ENCODE measurements around the gene RPL37.
A peak's percentile ranks its signal among the peaks of the same experiment; 100 is the strongest.
"Not testable (repeated sequence)": the region's sequence is repeated elsewhere in the genome, so short reads cannot be mapped to it uniquely, and the experiment has no call there.

The RPL37 gene

DNA sequence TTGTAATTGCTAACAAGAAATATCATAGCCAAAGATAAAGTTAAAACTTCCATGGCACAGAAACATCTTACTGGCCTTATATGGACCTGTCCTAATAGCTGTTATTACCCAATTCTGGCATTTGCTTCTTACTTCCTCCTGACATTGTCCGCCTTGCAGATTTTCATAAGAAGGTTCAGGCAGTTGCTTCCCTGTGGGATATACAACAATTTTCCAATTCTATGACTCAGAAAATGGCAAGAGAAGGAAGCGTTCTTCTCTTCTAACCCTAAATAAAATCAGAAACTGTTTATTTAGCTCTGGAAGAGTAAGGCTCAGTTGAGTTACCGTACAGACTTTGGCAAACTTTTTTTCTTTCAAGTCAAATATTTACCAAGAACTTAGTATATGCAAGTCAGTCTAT lies 38.5 kb downstream of the RPL37 start:
- DNase-seq (ENCODE audit: low spot score): peak; percentile 38

DNA sequence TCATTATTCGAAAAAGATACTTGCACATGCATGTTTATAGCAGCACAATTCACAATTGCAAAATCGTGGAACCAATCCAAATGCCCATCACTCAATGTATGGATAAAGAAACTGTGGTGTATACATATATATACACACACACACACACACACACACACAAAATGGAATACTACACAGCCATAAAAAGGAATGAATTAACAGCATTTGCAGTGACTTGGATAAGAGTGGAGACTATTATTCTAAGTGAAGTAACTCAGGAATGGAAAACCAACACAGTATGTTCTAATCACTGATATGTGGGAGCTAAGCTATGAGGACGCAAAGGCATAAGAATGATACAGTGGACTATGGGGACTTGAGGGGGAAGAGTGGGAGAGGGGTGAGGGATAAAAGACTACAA lies 40.1 kb downstream of the RPL37 start:
- DNase-seq (ENCODE audit: low spot score): not testable (repeated sequence)

DNA sequence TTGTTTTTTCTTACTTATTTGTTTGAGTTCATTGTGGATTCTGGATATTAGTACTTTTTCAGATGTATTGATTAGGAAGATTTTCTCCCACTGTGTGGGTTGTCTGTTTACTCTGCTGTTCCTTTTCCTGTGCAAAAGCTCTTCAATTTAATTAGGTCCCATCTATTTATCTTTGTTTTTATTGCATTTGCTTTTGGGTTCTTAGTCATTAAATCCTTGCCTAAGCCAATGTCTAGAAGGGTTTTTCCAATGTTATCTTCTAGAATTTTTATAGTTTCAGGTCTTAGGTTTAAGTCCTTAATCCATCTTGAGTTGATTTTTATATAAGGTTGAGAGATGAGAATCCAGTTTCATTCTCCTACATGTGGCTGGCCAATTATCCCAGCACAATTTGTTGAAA lies 40.7 kb downstream of the RPL37 start:
- not testable (repeated sequence) for DNase-seq (ENCODE audit: low spot score)

DNA sequence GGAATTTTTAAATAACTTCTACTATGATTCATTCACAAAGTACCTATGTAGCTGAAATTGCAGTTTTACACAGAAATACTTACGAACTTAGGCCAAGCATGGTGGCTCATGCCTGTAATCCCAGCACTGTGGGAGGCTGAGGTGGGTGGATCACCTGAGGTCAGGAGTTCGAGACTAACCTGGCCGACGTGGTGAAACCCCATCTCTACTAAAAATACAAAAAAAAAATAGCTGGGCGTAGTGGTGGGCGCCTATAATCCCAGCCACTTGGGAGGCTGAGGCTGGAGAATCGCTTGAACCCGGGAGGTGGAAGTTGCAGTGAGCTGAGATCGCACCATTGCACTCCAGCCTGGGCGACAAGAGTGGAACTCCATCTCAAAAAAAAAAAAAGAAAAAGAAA lies 42.3 kb downstream of the RPL37 start:
- DNase-seq (ENCODE audit: low spot score): not testable (repeated sequence)

DNA sequence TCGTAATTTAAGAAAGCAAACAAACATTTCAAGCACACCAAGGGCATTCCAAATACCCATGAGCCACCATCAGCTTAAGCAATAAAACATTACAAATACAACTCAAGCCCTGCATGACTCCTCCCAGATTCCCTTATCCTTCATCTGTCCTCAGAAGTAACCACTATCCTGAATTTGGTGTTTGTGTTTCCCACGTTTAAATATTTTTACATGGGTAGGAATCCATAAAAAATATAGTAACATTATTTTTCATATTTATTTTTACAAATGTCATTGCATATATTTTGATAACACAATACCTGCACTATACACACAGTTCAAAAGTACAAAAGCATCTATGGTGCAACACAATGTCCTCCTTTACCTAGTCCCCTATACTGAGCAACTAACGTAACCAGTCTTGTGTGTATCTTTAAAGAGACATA lies 43.3 kb downstream of the RPL37 start:
- no peak for DNase-seq (ENCODE audit: low spot score)

DNA sequence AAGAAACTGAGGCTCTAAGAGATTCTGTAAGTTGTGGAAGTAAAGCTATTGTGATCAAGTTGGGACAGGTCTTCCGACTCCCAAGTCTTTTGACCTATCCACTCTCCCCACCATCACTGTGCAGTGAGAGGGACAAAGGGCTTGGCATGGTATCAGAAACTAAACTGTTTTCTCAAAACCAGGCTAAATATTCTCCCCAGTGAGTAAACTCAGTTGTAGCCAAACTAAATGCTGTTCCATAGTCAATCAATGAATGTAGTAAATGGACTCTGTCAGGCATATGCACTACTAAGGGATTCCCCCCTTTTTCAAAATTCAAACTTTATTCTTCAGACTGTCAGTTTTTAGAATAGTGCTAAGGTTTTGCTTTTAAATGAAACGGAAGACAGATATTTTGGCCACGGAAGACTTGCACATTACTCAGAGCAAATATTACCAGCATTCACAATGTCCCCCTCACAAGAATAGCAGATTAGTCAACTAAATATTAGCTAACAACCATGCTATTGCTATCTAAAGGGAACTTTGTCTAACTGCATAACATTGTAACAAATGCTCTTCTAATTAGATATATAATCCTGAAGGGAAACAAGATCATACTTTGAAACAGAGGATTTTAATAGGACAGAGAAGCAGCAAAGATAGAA lies 44.0 kb downstream of the RPL37 start:
- no peak for DNase-seq (ENCODE audit: low spot score)

DNA sequence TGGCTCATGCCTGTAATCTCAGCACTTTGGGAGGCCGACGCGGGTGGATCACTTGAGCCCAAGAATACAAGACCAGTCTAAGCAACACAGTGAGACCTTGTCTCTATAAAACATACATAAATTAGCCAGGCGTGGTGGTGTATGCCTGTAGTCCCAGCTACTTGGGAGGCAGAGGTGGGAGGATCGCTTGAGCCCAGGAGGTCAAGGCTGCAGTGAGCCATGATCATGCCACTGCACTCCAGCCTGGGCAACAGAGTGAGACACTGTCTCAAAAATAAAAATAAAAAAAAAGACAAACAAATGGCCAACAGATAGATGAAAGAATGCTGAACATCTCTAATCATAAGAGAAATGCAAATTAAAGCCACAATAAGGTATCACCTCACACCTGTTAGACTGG lies 46.1 kb downstream of the RPL37 start:
- not testable (repeated sequence) for DNase-seq (ENCODE audit: low spot score)

DNA sequence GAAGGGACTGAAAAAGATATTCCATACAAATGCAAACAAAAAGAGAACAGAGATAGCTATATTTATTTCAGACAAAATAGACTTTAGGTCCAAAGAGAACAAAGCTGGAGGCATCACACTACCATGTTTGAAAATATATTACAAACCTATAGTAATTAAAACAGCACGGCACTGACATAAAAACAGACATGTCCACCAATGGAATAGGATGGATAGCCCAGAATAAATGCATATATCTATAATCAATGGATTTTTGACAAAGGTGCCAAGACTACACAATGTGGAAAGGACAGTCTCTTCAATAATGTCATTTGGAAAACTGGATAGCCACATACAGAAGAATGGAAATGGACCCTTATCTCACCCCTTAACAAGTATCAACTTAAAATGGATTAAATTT lies 47.0 kb downstream of the RPL37 start:
- no peak for DNase-seq (ENCODE audit: low spot score)

DNA sequence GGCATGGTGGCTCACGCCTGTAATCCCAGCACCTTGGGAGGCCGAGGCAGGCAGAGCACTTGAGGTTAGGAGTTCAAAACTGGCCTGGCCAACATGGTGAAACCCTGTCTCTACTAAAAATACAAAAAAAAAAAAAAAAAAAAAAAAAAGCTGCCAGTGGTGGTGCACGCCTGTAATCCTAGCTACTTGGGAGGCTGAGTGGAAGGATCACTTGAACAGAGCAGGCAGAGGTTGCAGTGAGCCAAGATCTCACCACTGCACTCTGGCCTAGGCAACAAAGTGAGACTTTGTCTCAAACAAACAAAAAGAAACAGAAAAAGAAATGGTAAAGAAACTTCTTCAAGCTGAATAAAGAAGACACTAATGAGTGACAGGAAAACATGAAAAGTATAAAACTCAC lies 48.4 kb downstream of the RPL37 start:
- DNase-seq (ENCODE audit: low spot score): not testable (repeated sequence)

DNA sequence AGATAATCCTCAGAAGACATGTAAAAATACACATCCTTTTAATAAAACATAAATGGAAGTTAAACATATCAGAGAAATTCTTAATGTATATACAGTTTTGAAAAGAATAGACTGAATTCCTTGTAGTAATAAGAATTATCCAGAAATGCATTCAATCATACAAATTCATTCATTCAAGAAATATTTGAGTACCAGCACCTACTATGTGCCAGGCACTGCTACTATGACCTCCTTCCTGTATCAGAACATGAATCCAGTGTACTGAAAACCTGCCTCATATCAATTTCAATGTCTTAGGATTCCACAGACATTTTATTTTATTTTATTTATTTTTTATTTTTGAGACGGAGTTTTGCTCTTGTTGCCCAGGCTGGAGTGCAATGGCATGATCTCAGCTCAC lies 50.1 kb downstream of the RPL37 start:
- DNase-seq (ENCODE audit: low spot score): no peak

DNA sequence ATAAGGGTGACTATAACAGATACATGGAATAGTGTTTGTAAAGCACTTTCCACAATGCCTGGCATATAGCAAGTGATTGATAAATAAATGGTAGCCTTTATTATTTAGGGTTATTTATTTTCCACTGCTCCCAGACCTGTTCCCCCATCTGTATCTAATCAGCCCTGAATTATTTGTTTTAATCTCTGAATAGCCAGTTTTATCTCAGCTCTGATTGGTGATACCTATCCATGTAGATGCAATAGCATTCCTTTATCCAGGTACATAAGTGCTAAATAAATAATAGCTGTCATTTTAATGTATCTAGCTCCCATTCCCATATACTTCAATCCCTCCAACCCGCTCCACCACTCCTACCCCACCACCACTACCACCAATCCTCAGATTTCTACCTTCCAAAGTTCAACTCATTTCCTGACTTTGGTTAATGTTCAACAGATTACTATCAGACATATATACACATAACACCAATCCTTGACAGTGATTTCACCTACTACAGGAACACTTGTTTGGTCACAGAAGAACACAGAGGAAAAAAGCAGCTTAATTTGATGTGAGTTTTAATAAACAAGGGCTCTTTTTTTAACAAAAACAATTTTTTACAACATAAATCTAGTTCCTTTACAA lies 50.9 kb downstream of the RPL37 start:
- DNase-seq (ENCODE audit: low spot score): no peak

DNA sequence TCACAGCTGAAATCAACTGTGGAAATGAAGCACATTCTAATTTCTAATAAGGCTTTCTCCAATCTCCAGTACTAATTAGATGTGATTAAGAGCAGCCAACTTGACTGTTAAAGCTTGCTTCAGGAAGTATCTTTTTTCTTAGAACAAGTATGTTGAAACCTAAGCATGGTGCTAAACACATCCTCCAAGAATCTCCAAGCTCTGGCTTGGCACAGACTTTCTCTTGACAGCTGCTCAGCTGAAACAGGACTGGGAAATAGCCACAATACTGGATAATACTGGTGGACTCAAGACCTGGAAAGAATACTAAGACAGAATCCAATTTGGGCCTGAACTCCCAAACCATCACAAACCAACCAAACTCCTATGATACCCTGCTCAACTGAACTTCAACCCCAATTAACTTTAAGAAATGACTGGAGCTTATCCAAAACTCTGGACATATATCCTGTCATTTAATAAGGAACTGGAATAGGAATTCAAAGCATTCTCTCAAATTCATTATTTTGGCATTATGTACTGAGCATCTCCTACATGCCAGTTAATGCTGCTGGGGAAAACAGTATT lies 53.1 kb downstream of the RPL37 start:
- peak; percentile 56 for DNase-seq (ENCODE audit: low spot score)

DNA sequence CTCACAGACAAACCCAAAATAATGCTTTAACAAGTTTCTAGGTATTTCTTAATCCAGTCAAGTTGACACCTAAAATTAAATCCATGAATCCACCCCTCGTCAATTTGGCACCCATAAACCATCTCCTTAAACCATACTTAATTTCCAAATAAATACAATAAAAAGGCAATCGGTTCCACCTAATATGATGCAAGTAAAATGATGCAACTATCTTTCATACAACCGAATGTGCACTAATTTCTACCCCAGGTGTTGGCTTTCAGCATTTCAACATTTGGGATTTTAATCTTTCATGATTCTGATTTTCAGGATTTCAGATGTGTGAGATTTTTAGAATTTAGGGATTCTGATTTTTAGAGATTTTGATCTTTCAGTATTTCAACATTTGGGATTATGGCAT lies 54.2 kb downstream of the RPL37 start:
- no peak for DNase-seq (ENCODE audit: low spot score)

DNA sequence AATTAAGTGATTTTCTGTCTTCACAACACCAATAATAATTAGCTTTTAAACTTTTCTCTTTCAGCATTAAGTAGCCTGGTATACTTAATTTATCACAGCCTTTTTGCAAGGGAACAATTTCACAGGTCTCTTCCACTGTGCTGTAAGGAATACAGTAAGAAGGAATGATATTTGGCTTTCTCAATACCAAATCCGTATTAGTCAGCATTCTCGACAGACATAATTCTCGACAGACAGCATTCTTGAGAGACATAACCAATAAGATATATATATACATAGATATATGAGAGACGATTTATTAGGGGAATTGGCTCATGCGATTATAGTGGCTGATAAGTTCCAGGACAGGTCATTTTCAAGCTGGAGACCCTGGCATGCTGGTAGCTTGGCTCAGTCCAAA lies 54.8 kb downstream of the RPL37 start:
- no peak for DNase-seq (ENCODE audit: low spot score)

DNA sequence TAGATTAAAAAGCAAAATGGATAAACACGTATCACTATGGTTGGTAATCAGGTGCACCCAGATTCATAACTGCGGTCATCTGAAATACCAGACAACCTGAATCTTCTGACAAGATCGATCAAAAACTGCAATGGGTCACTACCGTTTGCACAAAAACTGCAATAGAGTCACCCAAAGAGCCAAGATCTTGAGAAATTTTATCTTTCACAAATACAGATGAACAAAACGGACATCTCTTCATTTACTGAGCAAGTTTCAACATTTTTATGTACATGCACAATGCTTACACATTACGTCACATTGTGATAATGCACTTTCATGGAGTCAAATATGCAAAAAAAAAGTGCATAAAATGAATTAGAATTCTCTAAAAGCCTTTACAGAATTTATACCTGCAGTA lies 55.5 kb downstream of the RPL37 start:
- no peak for DNase-seq (ENCODE audit: low spot score)

DNA sequence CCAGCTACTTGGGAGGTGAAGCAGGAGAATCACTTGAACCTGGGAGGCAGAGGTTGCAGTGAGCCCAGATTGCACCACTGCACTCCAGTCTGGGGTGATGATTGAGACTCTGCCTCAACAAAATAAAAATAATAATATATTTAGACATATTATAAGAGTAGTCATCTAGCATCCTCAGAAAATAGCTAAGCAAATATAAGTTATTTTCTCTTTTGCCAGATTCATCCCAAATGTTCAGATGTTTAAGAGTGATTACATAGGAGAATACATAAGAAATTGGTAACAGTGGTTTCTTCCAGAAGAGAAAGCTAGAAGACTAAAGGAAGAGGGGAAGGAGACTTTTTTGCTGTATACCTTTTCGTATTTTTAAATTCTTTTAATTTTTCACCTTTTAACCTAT lies 56.9 kb downstream of the RPL37 start:
- no peak for DNase-seq (ENCODE audit: low spot score)

DNA sequence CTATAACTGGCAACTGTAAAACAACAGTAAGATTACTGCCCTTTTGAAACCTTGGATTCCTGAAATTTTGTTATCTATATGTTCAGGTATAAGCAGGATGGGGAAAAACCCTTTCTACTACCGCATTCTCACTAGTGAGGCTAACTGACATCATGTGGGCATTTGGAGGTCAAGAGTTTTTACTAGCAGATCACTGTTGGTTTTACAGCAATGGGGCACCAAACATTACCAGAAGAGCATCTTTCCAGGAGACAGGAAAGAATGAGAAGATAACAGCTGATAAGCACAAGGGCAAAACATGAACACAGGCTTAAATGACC lies 58.4 kb downstream of the RPL37 start:
- DNase-seq (ENCODE audit: low spot score): no peak

DNA sequence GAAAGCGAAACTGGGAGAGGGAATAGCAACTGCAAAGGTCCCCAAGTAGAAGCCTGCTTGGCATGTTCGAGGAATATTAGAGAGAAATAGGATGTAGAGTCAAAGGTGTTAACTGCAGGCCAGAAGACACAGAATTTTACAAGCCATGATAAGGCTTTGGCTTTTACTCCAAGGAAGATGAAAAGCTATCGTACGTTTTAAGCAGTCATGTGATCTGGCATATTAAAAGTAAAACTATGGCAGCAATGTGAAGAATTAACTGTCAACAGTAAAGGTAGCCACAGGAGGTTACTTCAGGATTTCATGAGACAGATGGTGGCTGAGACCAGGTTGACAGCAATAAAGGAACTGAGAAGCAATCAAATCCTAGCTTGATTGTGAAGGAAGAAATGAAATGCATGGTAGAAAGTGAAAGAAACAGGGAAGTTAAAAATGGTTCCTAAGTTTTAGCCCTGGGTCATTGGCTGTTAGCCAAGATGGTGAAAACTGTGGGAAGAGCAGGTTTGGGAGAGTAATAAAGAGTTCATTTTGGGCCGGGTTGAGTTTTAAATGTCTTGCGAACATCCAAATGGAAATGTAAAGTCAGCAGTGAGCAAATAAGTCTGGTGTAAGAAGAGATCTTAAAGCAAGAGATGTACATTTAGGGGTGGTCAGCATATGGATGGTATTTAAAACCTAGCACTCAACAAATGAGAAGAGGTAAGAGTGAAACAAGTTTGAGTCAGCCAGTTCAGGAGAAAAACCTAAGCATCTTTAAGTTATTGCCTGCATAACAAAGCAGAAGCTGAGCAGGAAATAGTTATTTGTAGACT lies 59.0 kb downstream of the RPL37 start:
- DNase-seq (ENCODE audit: low spot score): no peak
